Measurements from ENCODE around the gene DTX3.
A peak's percentile ranks its signal among the peaks of the same experiment; 100 is the strongest.
"Not testable (repeated sequence)": the region's sequence is repeated elsewhere in the genome, so short reads cannot be mapped to it uniquely, and the experiment has no call there.

Gene DTX3

DNA sequence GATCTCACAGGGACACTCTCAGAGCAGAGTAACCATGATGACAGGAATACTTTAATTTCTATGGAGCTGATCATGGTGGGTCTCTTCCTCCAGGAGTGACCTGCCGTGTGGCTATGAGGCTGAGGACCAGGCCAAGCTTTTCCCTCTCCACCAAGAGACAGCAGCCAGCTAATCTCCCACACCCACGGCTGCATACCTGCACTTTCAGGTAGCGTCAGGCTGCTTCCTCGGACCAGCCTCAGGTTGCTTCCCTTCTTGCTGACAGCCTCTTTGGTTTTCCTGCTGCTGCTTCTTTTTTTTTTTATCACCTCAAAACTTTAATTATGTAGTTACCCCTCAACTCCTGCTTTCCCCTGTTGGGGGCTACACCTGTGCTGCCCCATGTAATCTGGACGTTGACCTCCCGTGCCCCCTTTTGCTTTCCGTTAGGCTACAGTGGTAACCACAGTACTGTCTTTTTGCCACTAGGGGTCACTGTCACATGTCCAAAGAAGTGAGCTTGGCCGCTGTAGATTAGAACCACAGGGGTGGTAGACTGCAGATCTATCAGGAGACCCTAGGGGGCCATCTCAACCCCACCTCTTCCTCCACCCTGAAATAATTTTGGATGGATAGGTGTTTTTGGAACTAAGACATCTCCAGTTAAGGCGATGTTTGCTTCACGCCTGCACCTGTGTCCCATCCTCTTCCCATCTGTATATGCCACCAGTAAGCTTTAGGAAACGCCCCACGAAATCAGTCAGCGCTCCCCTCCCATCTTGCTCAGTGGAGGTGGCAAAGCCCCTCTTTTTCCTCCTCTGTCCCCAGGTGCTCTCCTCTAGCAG is 21.4 kb upstream of the DTX3 start:
- peak; percentile 41 to 84 for DNase-seq

DNA sequence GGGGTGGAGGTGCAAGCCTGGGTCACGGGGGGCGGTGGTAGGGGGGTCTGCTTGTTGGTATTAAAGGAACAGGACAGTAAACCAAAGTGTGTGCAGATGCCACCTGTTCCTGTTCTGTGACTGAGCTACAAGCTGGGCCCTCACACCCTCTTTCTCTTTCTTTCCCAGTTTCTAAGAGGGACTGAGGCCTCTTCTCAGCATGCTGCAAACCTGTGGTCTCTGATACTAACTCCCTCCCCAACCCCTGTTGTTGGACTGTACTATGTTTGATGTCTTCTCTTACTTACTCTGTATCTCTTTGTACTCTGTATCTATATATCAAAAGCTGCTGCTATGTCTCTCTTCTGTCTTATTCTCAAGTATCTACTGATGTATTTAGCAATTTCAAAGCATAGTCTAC is 20.6 kb upstream of the DTX3 start:
- no peak for DNase-seq

- DNase-seq: peak; percentile 59 to 64
Observed at GRCh38 chr12:57584690-57585089, 19.9 kb upstream of the DTX3 start.

- DNase-seq: no peak
Observed at GRCh38 chr12:57585156-57585555, 19.5 kb upstream of the DTX3 start.

DNA sequence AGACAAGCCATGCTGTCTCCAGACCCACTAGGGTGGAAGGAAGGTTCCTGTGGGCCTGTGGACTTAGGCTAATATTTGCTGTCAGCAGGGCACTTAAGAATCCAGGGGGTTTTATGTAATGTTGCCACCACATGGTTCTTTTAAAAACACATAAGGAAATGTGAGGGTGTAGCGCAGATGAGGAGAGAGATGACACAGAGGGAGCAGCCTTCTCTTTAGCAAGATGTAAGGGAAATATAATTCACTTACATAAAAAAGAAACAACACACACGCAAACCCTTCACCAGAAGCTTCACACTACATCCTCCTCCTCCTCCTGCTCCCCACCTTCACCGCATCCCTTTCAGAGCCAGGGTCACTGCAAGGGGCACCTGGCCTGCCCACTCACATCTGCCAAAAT is 18.5 kb upstream of the DTX3 start:
- DNase-seq: no peak

- DNase-seq: no peak
Observed at GRCh38 chr12:57586832-57587429, 17.7 kb upstream of the DTX3 start.

DNA sequence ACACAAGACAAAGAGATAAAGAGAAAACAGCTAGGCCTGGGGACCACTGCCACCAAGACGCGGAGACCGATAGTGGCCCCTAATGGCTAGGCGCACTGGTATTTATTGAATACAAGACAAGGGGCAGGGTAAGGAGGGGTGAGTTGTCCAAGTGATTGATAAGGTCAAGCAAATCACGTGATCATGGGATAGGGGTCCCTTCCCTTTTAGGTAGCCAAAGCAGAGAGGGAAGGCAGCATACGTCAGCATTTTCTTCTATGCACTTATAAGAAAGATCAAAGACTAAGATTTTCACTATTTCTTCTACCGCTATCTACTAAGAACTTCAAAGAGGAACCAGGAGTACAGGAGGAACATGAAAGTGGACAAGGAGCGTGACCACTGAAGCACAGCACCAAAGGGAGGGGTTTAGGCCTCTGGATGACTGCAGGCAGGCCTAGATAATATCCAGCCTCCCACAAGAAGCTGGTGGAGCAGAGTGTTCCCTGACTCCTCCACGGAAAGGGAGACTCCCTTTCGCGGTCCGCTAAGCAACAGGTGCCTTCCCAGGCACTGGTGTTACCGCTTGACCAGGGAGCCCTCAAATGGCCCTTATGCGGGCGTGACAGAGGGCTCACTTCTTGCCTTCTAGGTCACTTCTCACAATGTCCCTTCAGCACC is 15.5 kb upstream of the DTX3 start:
- DNase-seq: not testable (repeated sequence)

DNA sequence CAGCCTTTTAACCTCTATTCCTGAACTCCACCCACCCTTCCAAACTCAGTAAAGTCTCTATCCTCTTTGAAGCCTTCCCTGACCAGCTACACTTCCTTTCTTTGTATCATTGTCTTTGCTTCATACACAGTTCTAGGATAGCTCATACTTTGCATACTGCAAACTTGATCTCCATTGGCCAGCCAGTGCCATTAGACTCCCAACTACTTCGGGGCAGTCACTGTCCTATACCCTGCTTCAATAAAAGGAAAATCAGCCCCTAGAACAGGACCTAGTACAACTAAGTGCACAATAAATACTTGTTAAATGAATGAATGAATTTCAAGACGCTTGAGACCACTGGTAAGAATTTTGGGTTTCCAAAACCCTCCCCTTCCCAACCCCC is 14.2 kb upstream of the DTX3 start:
- no peak for DNase-seq

- peak; percentile 59 to 60 for DNase-seq
Observed at GRCh38 chr12:57590864-57591781, 13.5 kb upstream of the DTX3 start, which contains the start of gene PIP4K2C. TSS of gene PIP4K2C (plus strand) at chr12:57591192. CDS start at chr12:57591290, 98 bp downstream.

DNA sequence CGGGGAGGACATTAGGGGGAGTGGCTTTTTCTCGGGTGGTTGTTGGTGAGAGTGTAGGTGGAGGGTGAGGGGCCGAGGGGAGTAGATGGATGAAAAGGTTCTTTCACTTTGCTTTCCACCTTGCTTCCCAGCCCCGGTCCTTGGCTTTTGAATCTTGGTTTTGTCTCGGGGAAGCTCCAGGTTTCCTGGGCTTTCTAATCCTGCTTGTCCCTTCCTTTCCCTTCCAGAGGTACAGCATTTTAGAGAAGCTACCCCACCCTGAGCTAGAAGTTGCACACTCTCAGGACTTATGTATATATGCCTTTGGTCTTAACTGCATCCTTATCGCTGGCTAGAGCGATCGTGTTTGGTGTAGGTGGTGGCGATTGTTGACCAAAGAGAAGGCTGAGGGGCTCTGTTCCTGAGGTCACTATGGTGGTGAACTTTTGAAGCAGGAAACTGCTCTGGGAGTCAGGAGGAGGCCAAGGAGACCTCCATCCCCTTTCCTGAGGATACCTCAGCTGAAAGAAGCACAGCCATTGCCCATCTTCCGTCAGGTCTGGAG is 12.8 kb upstream of the DTX3 start:
- no peak for DNase-seq

GRCh38 chr12:57592551-57593165 is 12.0 kb upstream of the DTX3 start:
- DNase-seq: no peak

DNA sequence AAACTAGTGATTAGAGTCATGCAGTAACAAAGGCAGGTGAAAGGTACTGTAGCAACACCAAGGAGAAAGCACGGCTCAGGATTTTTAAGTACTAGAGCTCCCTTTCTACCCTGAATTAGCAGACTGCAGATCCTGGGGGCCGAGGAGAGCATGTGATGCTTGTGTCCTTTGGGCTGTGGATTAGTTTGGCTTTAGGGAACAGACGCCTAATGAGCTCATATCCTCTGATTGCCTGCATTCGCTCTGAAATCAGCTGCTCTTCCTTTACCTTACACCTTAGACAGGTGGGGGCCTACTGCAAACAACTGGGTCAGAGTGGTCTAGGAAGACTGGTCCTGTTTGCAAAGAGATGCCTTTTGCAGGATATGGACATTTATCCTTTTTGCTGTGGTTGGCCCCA is 11.4 kb upstream of the DTX3 start:
- no peak for DNase-seq

GRCh38 chr12:57600395-57600794 is 4.2 kb upstream of the DTX3 start:
- DNase-seq: no peak

DNA sequence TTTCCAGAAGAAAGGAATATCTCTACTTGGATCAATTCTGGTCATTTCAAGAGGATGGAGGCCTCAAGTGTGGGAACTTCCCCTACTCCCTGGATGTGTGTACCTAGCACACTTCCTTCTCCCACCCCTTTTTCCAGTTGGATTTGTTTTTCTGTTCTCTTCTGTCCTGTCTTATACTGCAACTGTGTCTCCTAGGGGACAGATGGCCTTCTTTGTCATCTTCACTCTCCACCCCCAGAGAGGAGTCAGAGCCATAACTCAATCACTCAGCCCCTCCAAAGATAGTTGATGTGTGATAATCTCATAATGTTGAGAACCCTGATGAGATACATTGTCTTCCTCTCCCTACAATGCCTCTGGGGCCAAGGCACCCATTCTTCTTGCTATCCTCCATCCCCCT is 2.1 kb upstream of the DTX3 start:
- no peak for DNase-seq

DNA sequence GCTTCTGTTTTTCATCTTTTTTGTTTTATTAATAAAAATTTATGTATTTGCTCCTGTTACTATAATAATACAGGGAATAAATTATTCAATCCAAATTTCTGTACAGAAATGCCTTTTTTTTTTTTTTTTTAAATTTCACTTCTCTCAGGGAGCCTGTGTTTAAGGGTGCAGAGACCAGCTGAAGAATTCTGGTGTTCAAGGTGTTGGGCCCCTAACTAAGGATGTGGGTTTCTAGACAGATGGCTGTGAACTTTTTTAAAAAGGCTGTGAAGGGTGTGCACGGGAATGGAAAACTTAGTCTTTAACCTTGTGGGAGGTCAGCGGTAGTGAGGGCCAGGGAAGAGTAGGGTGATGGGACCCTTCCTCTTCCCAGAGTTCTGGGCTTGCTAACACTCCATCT is 1.3 kb upstream of the DTX3 start:
- no peak for DNase-seq

GRCh38 chr12:57603815-57604453 is 690 bp upstream of the DTX3 start:
- peak in 1 of 2 donors; percentile 21 for DNase-seq

- DNase-seq: no peak
Observed at GRCh38 chr12:57604992-57605810, 577 bp downstream of the DTX3 start.

- no peak for DNase-seq
Observed at GRCh38 chr12:57605811-57606311, 1.2 kb downstream of the DTX3 start.

GRCh38 chr12:57606399-57606798 is 1.8 kb downstream of the DTX3 start:
- no peak for DNase-seq

DNA sequence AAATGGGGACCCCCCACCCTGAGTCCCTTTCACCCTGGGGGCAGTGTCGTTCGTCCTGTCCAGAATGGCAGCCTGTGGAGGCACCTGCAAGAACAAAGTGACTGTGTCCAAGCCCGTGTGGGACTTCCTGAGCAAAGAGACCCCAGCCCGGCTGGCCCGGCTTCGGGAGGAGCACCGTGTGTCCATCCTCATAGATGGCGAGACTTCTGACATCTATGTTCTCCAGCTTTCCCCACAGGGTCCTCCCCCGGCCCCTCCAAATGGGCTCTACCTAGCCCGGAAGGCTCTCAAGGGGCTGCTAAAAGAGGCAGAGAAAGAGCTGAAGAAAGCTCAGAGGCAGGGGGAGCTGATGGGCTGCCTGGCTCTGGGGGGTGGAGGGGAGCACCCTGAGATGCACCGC is 2.2 kb downstream of the DTX3 start:
- DNase-seq: no peak

Measured in inflammatory macrophage treated with lipopolysaccharide for 1 hour (primary cell).